WERI-Rb-1 (cell line): Measurements from ENCODE around the gene NTF3.

Source experiments
- DNase-seq: peaks from one replicate; pipeline ENCODE4 v3.0.0-alpha.2; 2020
- H3K27ac ChIP-seq: fragments of 250-450 bp; sonication (Bioruptor Pico); 2 replicates; pipeline ENCODE4 v1.5.1; 2020; ENCODE audit warnings: mild to moderate bottlenecking, moderate library complexity
- H3K27me3 ChIP-seq: fragments of 250-450 bp; sonication (Bioruptor Pico); 2 replicates; pipeline ENCODE4 v1.5.1; 2021; ENCODE audit warnings: mild to moderate bottlenecking, low read depth, moderate library complexity; ENCODE audit not compliant: insufficient read depth, severe bottlenecking
- H3K36me3 ChIP-seq: fragments of 250-450 bp; sonication (Bioruptor Pico); 2 replicates; pipeline ENCODE4 v1.5.1; 2020; ENCODE audit warnings: mild to moderate bottlenecking, moderate library complexity
- H3K4me3 ChIP-seq: 2 replicates; pipeline ENCODE4 v1.5.1; 2011; ENCODE audit warnings: low read depth, mild to moderate bottlenecking, control low read depth, low read length
- H3K9me3 ChIP-seq: fragments of 250-450 bp; sonication (Bioruptor Pico); 2 replicates; pipeline ENCODE4 v1.5.1; 2021; ENCODE audit warnings: mild to moderate bottlenecking, moderate library complexity; ENCODE audit not compliant: severe bottlenecking
- CTCF ChIP-seq: IDR thresholded peaks from 2 replicates; pipeline ENCODE4 v1.5.1; 2011; ENCODE audit warnings: low read depth, mild to moderate bottlenecking, control low read depth, inconsistent platforms, low read length

The NTF3 gene

GRCh38 chr12:5444520-5444919, 12.6 kb downstream of the NTF3 start:
- Histone ChIP-seq H3K36me3 (no peaks in the 10 kb centered on the region; the same call in 1 of the 2 replicates), H3K9me3 (no peaks in the 10 kb centered on the region), H3K4me3 (no peak overlapping the region), H3K27me3 (no peaks in the 10 kb centered on the region), H3K27ac (no peak overlapping the region)
- no peak for DNase-seq
- no peak for TF ChIP-seq CTCF

GRCh38 chr12:5447320-5447719, 15.4 kb downstream of the NTF3 start:
- H3K36me3 ChIP-seq = no peaks in the 10 kb centered on the region; the same call in 1 of the 2 replicates
- no peak overlapping the region for H3K27ac ChIP-seq
- no peaks in the 10 kb centered on the region for H3K9me3 ChIP-seq
- H3K4me3 ChIP-seq = no peak overlapping the region
- no peak for DNase-seq
- no peaks in the 10 kb centered on the region for H3K27me3 ChIP-seq
- no peak for TF ChIP-seq CTCF

GRCh38 chr12:5451251-5451650, 19.3 kb downstream of the NTF3 start:
- H3K4me3 ChIP-seq = no peak overlapping the region
- DNase-seq = no peak
- H3K9me3 ChIP-seq = no peaks in the 10 kb centered on the region
- no peaks in the 10 kb centered on the region; the same call in 1 of the 2 replicates for H3K36me3 ChIP-seq
- no peaks in the 10 kb centered on the region for H3K27me3 ChIP-seq
- H3K27ac ChIP-seq = no peak overlapping the region
- TF ChIP-seq CTCF = no peak

GRCh38 chr12:5452569-5452968, 20.7 kb downstream of the NTF3 start:
- Histone ChIP-seq H3K27ac (no peak overlapping the region), H3K4me3 (no peak overlapping the region), H3K9me3 (no peaks in the 10 kb centered on the region), H3K27me3 (no peaks in the 10 kb centered on the region), H3K36me3 (no peaks in the 10 kb centered on the region; the same call in 1 of the 2 replicates)
- DNase-seq = peak; percentile 55
- TF ChIP-seq CTCF = no peak

GRCh38 chr12:5453466-5453865, 21.6 kb downstream of the NTF3 start:
- Histone ChIP-seq H3K27ac (peak overlapping the region; percentile 62), H3K9me3 (no peaks in the 10 kb centered on the region), H3K36me3 (no peaks in the 10 kb centered on the region)

More at GRCh38 chr12:5453466-5453865, 21.6 kb downstream of the NTF3 start:
- H3K4me3 ChIP-seq = no peak overlapping the region
- peak; percentile 74 for DNase-seq
- no peaks in the 10 kb centered on the region for H3K27me3 ChIP-seq
- no peak for TF ChIP-seq CTCF
